Activated CD4-positive, alpha-beta T cell treated with anti-CD3 and anti-CD28 coated beads, Interleukin-10, Interleukin-2, amounts not matched to agents 100 ng/mL and 50 ng/mL, durations not matched to agents 16 hours and 8 hours (primary cell): Measurements from ENCODE around the gene CNTN5.

Experiments used
- DNase-seq: peaks from one replicate; pipeline ENCODE4 v3.0.0-alpha.2; 2020

The CNTN5 gene

GRCh38 chr11:99645934-99646333 lies 625.2 kb downstream of the CNTN5 start:
- no peak for DNase-seq

GRCh38 chr11:99670067-99670676 lies 649.4 kb downstream of the CNTN5 start:
- no peak for DNase-seq

- DNase-seq: no peak
Measured at GRCh38 chr11:99671808-99672409, 651.2 kb downstream of the CNTN5 start.

- DNase-seq: no peak
Measured at GRCh38 chr11:99676292-99676691, 655.5 kb downstream of the CNTN5 start.

- DNase-seq: no peak
Measured at GRCh38 chr11:99682171-99682570, 661.4 kb downstream of the CNTN5 start.

- DNase-seq: no peak
Measured at GRCh38 chr11:99682646-99683045, 661.9 kb downstream of the CNTN5 start.

GRCh38 chr11:99683933-99684332 lies 663.2 kb downstream of the CNTN5 start:
- DNase-seq: no peak

- no peak for DNase-seq
Measured at GRCh38 chr11:99686838-99687237, 666.1 kb downstream of the CNTN5 start.

GRCh38 chr11:99687320-99687719 lies 666.6 kb downstream of the CNTN5 start:
- no peak for DNase-seq

- no peak for DNase-seq
Measured at GRCh38 chr11:99693941-99694492, 673.3 kb downstream of the CNTN5 start.

DNA sequence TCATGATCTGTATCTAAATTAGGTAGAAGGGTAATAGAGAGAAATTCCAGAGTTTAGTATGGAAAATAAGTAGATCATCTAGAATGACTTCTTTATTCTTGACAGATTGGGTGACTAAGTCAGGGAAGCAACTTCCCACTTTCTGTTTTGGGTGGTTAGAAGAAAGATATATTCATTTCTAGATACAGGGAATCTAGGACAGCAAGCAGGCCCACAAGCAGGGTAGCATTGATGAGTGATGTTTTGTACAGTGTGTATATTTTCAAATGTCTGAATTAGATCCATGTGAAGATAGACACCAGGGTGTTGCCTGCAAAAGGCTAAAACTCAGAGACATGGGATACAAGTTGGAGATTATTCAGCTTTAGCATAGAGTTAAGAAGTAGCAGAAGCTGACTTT lies 674.4 kb downstream of the CNTN5 start:
- no peak for DNase-seq

DNA sequence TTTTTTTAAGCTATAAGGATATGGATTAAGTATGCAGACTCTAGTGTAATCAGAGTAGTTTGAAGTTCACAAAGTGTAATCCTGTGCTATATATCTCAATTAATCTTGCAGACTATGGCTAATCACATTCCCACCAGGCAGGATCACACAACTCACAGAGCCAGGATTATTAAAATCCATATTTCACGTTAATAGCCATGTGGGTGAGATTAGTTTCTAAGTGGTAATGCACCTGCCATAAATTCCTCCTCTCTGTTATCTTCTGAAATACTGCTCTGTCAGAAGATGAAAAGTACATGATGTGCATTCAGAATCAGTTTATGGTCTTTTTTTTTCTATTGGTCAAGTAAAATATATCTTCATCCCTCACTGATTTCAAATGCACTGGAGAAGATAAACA lies 686.1 kb downstream of the CNTN5 start:
- DNase-seq: no peak

- no peak for DNase-seq
Measured at GRCh38 chr11:99708928-99709672, 688.4 kb downstream of the CNTN5 start.

DNA sequence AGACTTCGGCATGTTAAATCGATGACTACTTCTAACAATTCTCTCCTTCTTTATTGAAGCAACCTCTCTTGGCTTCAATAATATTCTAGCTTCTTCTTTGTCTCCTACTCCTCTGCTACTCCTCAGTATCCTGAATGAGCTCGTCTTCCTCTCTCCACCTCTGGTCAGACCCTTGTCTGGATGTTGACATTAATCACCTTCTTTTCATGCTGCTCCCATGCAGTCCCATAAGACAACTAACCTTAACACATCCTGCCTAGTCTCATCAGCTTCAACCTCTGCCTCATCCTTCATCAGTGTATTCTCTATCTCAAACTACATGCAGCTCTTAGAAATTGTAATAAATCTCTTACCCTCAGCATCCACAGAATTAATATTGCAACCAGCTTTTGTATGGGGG lies 695.6 kb downstream of the CNTN5 start:
- DNase-seq: no peak

DNA sequence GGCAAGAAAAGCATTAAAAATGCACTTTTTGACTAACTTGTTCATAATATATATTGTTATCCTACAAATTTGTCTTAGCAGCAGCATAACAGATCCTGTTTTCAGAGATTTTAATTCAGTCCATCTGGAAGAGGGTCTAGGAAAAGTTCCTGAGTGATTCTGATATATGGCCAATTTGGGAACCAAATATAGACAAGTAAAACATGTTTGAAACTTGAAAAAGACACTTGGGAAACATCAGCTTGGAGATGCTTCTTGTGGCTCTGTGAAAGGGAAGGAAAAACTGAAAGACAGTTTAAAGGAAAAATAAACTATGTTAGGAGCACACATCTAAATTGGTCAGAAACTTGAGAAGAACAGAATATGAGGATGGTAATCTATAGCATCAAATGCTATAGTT lies 697.5 kb downstream of the CNTN5 start:
- DNase-seq: no peak

DNA sequence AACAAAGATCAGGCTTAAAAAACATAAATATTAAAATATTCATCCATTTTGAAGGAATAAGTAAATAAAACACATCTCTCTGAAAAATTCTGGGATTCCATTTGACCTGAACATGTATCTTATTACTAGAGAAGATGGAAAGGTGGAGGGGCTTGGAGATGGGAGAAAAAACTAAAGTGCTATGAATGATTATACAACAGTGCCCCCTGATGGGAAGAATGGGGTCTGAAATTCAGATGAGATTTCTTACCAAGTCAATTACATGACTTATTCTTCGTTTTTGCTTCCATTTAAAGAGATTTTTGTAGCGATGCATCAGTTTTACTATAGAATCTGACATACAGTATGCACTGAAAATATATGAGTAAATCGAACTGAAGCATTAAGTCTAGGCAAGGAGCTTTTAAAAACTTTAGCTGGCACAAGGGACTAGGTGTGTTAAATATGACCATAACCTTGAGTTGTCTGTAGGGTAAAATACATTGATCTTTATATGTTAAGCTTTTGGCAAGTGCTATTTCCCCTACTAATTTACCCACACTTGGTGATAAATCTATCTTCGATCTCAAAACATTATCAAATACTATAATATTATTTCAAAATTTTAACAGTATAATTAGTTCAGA lies 718.8 kb downstream of the CNTN5 start:
- DNase-seq: peak; percentile 7

GRCh38 chr11:99742501-99742900 lies 721.8 kb downstream of the CNTN5 start:
- DNase-seq: no peak

DNA sequence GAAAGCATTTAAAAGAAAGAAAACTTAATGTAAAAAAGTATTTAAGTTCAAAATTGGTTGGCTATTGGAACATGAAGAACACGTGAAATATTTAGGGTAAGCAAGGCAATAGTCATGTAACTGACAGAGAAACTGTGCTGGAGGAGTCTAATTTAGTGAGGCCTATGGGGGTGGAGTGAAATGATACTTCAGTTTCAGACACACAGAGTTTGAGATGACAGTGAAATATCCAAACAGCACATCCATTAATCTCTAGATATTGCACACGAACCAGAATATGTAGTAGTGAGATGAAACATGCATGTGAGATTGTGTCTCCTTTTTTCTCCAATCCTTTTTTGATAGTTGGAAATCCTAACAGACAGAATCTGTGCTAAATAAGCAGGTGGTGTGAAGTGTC lies 739.0 kb downstream of the CNTN5 start:
- DNase-seq: no peak

- DNase-seq: no peak
Measured at GRCh38 chr11:99766811-99767210, 746.1 kb downstream of the CNTN5 start.

DNA sequence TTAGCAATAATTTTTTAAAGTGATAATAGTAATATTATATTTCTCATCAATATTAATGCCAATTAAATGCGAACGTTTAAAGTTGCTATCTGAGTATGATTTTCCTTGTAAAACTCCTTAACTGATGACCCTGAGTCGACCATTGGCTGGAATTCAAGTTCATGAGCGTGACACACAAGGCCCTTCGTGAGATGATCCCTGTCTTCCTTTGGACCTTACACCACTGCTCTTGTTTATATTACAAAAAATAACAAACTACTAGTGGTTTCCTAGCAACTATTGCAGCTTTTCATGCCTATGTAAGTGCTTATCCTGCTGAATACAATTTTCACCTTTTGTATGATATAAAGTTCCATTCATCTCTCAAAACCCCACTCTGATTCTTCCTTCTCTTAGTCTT lies 752.9 kb downstream of the CNTN5 start:
- DNase-seq: no peak

GRCh38 chr11:99781074-99781473 lies 760.3 kb downstream of the CNTN5 start:
- no peak for DNase-seq

DNA sequence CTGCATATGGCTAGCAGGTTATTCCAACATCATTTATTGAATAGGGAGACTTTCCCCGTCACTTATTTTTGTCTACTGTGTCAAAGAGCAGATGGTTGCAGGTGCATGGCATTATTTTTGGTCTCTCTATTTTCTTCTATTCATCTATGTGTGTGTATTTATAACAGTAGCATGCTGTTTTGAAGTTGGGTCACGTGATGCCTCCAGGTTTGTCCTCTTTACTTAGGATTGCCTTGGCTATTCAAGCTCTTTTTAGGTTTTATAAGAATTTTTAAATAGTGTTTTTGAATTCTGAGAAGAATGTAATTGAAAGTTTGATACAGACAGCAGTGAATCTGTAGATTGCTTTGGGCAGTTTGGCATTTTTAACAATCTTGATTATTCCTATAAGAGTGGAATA lies 770.6 kb downstream of the CNTN5 start:
- no peak for DNase-seq

DNA sequence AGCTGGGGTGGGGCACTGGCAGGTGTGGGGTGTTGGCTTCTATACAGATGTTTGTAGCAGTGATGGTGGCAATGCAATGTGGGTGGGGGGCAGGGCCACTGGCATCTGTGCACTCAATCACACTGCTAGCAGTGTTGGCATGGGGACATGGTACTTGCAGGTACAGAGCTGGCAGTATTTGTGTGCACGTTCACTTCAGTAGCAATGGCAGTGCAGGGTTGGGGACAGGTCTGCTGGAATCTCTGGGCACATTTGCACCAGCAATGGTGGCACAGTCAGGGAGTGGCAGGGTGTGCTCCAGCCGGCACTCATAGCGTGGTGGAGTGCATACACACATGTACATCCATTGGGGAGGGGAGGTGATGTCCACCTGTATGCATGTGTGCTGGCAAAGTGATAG lies 775.2 kb downstream of the CNTN5 start:
- DNase-seq: no peak

DNA sequence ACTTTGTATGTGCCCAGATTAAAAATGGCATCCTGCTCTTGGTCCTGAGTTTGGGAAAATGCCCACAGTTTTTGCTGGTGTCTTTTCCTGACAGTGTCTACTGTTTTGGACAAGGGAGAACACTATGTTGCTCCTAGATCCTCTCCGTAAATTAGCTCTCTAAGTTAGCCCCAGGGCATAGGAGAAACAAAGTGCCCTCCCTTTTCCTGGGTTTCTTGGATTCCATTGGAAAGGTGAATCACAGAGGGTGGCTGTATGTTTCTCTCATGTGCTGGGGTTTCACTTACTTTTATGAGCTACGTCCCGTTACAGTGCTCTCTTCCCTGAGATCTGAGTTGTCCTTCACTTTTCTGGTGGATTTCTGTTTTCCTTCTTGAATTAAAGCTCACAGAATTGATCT lies 782.8 kb downstream of the CNTN5 start:
- DNase-seq: no peak
